LoVo (cell line): Measurements from ENCODE around the gene IRS2.

ENCODE experiments used
- DNase-seq: peaks from one replicate; pipeline ENCODE4 v3.0.0-alpha.2; 2016; ENCODE audit warnings: low spot score

Gene IRS2

GRCh38 chr13:109756778-109757177, 29.6 kb downstream of the IRS2 start:
- DNase-seq = no peak

- no peak for DNase-seq
Observed at GRCh38 chr13:109755997-109756396, 30.4 kb downstream of the IRS2 start.

- no peak for DNase-seq
Observed at GRCh38 chr13:109755551-109755950, 30.8 kb downstream of the IRS2 start.

GRCh38 chr13:109751477-109751876, 34.9 kb downstream of the IRS2 start:
- DNase-seq = no peak

GRCh38 chr13:109750221-109750775, 36.1 kb downstream of the IRS2 start:
- DNase-seq = no peak

- no peak for DNase-seq
Observed at GRCh38 chr13:109749365-109749764, 37.0 kb downstream of the IRS2 start.

GRCh38 chr13:109748677-109749076, 37.7 kb downstream of the IRS2 start:
- DNase-seq = no peak

- no peak for DNase-seq
Observed at GRCh38 chr13:109747524-109747923, 38.9 kb downstream of the IRS2 start.

GRCh38 chr13:109746364-109746763, 40.0 kb downstream of the IRS2 start:
- no peak for DNase-seq

GRCh38 chr13:109745702-109746101, 40.7 kb downstream of the IRS2 start:
- no peak for DNase-seq

GRCh38 chr13:109745060-109745459, 41.3 kb downstream of the IRS2 start:
- DNase-seq = no peak

- no peak for DNase-seq
Observed at GRCh38 chr13:109744512-109745051, 41.8 kb downstream of the IRS2 start.

- DNase-seq = peak; percentile 79
Observed at GRCh38 chr13:109743706-109744453, 42.5 kb downstream of the IRS2 start.

- no peak for DNase-seq
Observed at GRCh38 chr13:109741966-109742365, 44.4 kb downstream of the IRS2 start.

- no peak for DNase-seq
Observed at GRCh38 chr13:109740721-109741120, 45.7 kb downstream of the IRS2 start.

GRCh38 chr13:109740121-109740520, 46.3 kb downstream of the IRS2 start:
- no peak for DNase-seq

GRCh38 chr13:109738298-109738746, 48.1 kb downstream of the IRS2 start:
- DNase-seq = no peak

GRCh38 chr13:109737606-109738005, 48.8 kb downstream of the IRS2 start:
- DNase-seq = no peak

GRCh38 chr13:109737046-109737573, 49.3 kb downstream of the IRS2 start:
- no peak for DNase-seq

GRCh38 chr13:109735436-109735966, 50.9 kb downstream of the IRS2 start:
- DNase-seq = no peak

- DNase-seq = no peak
Observed at GRCh38 chr13:109734002-109734785, 52.2 kb downstream of the IRS2 start.

- no peak for DNase-seq
Observed at GRCh38 chr13:109733550-109733949, 52.8 kb downstream of the IRS2 start.
